HG02588 (cell line): ENCODE measurements around the gene ANKS1B.
"Not testable (repeated sequence)": the region's sequence is repeated elsewhere in the genome, so short reads cannot be mapped to it uniquely, and the experiment has no call there.

Source experiments
- ATAC-seq: cut with Tn5 transposase; IDR thresholded peaks from one replicate; pipeline ENCODE4 v1.9.1; 2021; ENCODE audit warnings: mild to moderate bottlenecking, moderate library complexity; ENCODE audit not compliant: unreplicated experiment

The ANKS1B gene

DNA sequence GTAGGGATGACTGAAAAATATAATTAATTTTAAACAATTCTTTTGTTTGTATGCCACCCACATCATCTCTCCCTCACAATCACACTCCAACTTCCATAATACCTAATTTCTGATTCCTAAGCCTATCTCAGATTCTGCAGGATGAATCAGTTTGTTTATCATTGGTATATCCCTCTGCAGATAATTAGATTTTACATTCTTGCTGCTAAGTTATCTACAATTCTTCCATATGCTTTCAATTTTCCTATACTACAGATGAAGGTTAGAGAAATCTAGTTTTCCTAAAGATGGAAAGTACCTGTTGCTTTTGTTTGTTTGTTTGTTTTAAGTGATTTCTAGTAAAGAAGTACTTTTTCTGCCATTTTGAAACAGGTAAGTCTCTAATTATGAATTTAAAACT lies 105.3 kb downstream of the ANKS1B start:
- no peak for ATAC-seq

DNA sequence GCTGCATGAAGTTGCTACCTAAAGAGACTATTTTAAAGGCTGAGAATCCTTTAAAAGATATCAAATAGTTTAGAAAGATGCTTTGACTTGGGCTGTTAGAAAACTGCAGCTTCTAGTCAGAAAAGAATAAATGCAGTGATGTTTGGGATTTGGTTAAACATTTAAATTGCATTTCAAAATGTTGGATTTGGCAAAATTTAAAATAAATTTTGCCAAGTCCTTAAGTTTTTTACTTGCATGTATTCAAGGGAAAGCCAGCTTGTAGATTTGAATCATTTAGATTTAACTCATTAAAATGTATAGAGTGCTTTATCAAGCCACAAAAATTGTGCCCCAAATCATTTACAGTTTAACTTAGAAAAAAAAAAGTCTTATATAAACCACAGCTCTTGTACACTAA lies 109.7 kb downstream of the ANKS1B start:
- ATAC-seq: no peak

DNA sequence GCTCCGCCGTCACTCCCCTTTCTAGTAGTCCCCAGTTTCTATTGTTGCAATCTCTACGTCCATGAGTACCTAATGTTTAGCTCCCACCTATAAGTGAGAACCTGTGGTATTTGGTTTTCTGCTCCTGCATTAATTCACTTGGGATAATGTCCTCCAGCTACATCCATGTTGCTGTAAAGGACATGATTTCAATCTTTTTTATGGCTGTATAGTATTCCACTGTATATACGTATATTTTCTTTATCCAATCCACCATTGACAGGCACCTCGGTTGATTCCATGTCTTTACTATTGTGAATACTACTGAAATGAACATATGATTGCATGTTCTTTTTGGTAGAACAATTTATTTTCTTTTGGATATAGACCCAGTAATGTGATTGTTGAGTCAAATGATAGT lies 114.7 kb downstream of the ANKS1B start:
- no peak for ATAC-seq

DNA sequence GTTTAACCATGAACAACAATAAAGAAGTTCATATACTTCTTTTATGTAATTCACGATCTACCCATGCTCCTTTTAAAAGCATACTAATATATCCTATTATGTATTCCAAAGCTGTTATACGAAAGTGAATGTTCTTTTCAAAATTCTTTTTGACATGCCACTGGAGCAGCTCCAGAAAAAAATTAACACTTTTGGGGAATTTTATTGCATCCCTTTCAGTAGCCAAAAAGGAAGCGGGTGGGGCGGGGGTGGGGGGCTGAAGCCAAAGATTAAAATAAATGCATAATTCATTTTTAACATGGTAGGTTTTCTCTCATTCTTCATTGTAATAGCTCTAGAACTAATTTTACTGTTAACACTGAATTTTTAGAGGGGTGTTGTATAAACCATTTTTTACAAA lies 123.0 kb downstream of the ANKS1B start:
- ATAC-seq: no peak

DNA sequence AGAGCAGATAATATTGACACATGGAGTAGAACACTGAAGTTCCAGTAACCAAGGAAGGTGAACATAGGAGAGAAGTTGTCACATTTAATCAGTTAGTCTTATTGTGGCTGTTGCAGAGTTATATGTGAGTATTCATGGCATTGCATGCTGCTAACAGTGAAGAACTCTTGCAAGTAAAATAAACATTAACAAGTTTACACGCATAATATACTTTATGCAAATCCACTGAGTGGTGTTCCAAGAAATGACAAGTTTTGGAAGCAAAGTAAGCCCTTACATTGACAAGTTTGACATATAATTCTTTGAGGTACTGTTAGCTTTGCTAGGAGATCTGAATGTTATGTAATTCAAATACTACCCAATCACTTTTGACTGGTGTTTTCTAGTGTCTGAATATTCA lies 125.6 kb downstream of the ANKS1B start:
- no peak for ATAC-seq

DNA sequence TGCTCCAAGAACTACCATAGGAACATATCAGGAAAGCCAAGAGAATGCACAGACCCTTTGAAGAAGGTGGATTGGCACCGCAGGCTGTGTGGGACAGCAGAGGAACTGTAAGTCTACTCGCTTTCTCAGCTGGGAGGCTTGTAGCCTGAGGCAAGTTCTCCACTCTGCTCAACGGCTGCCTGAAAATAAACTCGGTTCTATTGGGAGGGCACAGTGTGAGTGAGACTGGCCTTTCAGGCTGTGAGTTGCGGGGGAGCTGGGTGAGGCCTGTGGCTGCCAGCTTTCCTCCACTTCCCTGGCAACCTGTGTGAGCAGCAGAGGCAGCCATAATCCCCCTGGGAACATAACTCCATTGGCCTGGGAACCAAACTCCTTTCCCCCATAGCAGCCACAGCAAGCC lies 132.1 kb downstream of the ANKS1B start:
- no peak for ATAC-seq

DNA sequence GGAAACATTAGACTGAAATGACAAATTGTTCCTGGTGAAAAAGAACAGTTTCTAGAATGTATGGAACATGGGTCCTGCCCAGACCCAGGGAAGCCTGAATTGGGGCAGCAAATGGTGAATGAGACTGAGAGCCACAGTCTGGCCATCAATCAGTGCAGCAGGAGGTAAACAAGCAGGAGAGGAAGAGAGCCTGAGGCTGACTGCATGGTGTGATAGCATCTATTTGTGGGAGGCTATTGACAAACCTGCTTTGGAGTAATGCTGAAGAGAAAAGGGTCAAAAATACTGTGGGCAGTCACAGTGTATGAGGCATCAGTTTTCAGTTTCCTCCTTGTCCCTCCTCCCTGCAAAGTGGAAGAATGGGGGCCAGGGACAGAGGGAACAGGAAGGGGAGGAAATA lies 136.8 kb downstream of the ANKS1B start:
- no peak for ATAC-seq

DNA sequence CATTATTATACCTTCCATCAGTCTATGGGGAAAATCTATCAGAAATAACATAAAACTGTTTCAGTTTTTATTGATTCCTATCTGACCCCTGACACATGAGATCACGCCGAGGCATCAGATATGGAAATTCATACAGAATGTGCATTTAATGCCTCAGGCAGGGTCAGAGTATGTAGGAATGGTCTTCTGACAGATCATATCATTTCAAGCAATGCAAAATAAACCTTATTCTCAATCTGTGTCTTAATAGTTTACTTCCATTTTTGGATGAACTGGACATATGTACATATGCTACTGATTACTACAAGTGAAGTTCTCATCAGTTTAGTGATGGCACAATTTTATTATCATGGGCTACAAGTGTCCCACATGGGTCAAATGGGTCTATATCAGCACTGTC lies 150.0 kb downstream of the ANKS1B start:
- ATAC-seq: no peak

DNA sequence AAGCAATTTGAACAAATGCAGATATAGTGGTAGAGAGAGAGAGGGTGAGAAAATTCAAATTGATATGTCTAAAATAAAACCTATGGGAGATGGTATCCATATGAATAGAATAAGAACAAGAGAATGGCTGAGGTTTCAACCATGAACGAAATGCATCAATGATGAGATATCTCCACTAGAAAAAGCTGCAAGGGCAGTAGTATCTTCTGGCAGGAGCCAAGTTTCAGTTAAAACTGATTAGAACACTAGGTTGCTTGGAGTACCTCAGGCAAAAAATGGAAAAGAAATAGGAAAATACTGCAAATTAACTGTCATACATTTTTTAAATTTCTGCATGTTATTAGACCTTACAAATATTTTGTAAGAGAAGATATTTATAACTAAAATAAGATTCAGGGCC lies 151.3 kb downstream of the ANKS1B start:
- ATAC-seq: no peak

DNA sequence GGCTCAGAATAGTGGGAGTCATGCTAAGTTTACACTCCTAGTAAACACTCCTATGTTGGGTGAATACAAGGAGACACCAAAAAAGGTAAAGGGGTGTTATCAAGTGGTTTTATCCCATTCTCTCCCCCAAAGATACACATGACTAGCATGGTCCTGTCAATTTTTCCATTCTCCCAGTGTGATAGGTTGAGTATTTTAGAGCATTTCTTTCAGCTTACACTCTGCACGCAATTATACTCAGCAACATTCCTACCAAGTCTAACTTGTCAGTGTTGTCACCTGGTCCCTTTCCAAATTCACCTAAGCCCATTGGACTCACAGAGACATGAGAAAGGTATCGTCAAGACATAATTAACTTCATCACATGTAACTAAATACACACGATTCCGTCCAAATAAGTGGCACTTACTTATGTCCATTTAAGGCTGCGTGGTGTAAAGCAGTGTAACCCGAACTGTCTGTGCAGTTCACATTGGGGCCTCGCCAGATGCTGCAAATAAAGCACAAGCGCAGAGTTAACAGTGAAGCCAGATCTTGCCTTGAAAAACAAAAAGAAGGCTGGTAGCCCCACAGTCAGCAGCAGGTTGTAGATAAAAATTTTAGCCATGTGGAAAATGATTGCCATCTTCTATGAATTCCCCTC lies 159.7 kb downstream of the ANKS1B start:
- ATAC-seq: no peak

DNA sequence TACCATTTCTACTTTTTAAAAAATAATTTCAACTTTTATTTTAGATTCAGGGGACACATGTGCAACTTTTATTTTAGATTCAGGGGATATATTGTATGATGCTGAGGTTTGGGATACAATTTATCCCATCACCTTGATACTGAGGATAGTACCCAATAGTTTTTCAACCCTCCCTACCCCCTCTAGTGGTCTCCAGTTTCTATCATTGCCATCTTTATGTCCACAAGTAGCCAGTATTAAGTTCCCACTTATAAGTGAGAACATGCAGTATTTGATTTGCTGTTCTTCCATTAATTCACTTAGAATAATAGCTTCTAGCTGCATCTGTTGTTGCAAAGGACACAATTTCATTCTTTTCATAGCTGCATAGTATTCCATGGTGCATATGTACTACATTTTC lies 162.5 kb downstream of the ANKS1B start:
- ATAC-seq: no peak

DNA sequence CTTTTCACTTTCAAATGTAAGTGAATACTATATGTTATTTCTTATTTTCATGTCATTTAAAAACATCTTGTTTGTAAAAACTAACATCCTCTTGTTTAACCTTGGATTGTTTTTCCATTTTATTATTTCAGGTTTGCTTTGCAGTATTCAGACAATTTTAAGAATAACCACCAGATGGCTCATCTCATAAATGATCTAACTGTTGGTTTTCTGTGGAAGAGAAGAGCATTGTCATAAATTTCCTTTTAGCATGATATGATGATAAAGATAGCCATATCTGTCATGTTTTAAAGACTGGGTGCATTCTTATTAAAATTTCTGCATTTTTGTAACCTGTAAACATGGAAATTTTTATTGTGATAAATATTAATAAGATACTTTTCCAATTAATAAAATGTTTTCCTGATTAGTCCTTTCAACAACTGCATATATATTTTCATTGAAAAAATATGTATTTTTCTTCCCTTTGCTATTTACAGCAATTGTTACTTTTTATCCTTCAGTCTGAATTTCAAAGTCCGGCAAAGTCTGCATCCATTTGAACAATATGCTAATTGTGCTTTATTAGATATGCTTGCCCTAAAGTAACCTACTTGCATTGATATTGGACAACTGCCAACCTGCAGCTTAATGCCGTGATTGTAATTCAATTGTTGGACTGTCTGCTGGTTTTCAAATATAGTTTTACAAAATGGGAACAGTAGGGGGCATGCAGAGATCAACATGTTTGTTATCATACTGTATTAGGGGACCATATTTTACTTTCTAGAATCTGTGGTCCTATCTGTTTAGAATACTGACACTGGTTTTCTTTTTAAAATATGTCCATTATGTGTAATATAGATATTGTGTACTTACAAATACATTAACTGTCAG lies 173.8 kb downstream of the ANKS1B start:
- ATAC-seq: no peak

DNA sequence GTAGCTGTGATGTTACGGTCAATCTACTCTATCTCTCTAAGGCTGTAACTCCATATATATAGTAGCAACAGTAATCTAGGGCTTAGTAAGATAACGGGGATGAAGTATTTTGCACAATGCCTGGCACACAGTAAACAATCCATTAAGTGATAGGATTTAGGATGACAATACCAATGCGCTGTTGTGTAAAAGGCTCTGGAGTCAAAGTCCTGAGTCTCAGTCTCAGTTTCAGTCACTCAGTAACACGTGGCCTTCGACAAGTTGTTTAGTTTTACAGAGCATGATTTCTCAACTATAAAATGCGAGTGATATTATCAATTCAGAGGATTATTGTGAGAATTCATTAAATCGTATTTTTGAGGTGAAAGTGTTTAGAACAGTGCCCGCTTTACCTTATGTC lies 174.8 kb downstream of the ANKS1B start:
- no peak for ATAC-seq

DNA sequence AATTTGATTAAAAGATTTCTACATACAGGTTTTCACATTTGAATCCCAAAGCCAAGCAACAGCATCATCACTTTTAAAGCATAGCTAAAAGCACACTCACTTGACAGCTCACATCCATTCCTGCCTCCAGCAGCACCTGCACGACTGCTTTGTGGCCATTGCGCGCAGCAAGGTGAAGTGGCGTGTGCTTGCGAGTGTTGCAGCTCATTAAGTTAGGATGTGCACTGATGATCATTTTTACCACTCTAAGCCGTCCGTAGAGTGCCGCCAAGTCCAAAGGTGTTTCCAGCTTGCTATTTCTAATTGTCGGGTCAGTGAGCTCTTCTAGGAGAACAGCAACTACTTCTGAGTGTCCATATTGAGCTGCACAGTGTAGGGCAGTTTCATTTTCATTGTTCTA lies 178.4 kb downstream of the ANKS1B start:
- ATAC-seq: no peak

DNA sequence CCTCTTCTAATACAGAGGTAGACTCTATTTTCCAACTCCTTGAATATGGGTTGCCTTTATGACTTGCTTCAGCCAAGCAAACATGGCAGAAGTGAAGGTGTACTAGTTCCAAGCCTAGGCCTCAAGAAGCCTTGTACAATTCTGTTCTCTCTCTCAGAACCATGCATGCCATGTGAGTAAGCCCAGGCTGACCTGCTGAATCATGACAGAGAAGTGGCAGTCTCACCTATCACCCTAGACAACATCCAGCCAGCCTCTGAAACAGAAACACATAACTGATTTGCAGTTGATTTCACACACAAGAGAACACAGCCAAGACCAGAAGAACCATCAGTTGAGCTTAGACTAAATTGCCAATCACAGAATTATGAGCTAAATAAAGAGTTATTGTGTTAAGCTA lies 180.0 kb downstream of the ANKS1B start:
- ATAC-seq: no peak

DNA sequence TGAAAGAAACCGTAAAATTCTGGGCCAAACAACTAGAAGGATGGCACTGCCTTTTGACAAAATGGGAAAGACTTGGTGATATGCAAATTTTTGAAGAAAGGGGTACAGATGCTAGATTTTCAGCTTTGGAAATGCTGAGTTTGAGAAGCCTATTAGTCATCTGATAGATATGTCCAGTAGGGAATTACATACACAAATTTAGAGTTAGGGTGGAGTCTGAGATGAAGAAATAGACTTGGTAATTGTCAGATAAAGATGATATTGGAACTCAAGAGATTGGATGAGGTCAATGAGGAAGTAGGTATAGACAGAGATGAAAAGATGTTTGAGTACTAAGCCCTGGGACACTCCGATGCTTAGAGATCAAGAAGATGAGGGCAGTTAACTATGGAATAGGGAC lies 184.1 kb downstream of the ANKS1B start:
- no peak for ATAC-seq

DNA sequence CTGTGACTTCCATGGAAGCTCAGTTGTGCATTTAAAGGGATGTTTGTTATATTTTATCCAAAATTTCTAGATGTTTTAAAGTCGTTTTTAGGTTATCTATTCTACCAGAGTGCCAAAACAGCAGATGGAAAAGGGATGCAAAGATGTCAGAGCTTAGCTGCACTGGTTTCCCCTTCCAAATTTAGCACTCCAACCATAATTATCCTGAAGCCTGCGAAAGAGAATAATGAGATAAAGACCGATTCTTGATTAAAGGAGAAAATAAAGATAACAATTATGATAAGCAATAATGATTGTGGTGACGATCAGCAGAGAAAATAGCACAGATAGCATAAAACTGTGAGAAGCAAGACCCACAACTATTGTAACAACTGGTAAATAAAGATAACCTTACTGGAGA lies 186.8 kb downstream of the ANKS1B start:
- not testable (repeated sequence) for ATAC-seq

DNA sequence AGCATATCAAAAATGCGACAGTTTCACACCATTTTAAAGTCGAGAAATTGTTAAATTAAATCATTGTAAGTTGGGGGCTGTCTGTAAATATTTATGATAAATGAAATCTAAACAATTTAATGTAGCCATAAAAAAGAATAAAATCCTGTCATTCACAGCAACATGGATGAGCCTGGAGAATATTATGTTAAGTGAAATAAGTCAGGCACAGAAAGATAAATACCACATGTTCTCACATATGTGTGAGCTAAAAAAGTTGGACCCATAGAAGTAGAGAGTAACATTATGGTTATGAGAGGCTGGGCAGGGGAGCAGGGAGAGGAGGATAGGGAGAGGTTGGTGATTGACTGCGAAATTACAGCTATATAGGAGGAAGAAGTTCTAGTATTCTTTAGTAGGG lies 201.3 kb downstream of the ANKS1B start:
- ATAC-seq: no peak

DNA sequence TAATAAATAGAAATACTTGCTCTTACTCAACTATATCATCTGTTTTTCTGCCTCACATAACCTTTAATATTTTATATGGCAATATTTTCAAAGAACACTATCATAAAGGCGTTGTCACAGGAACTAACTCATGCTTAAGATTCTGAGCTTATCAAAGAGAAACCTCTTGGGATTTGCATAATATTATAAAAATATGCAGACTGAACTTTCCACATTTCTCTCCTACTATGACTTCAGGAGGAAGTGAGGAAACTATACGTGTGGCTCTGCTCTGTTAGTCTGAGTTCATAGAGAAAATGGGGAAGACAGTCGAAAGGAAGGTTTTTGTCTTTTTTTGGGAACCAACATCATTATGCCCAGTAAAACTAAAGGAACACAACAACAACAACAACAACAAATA lies 212.5 kb downstream of the ANKS1B start:
- ATAC-seq: no peak

DNA sequence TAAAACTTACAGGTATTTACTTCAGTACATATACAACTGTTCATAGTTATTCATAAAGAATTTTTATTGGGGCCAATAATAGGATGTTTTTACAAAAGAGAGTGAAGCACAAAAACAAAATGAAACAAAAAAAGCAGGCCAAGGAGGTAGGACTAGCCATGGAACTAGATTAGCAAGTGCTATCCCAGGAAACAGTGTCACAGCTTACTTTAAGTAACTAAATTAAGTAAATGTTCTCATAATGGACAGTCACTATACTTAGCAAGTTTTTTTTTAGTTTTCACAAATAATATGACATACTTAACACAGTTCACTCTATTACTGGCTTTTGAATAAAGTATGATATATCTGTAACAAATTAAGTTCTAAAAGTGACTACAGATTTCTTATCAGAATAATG lies 213.1 kb downstream of the ANKS1B start:
- ATAC-seq: no peak

DNA sequence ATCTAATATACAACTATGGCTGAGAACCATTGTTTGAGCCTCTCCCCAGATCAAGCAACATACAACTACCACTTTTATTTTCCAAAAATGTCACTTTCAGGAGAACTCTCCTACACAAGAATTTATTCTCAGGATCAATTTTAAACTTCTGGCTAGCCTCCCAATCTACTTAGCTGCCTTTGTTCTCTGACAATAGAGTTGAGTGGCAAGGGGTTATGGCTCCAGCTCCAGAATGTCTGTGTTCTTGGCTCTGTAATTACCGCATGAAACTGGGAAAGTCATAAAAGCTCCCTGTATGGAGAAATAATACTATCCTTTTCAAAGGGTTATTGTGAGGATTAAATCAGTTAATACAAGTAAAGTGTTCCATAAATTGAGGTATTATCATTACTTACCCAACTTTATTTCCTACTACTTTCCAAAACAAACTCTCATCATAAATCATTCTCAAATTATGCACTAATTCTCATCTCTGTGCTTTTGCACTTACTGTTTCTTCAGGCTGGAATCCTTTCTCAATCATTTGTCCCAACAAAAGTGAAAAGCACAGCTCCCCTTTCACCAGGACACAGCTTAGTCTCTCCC lies 215.2 kb downstream of the ANKS1B start:
- ATAC-seq: no peak

DNA sequence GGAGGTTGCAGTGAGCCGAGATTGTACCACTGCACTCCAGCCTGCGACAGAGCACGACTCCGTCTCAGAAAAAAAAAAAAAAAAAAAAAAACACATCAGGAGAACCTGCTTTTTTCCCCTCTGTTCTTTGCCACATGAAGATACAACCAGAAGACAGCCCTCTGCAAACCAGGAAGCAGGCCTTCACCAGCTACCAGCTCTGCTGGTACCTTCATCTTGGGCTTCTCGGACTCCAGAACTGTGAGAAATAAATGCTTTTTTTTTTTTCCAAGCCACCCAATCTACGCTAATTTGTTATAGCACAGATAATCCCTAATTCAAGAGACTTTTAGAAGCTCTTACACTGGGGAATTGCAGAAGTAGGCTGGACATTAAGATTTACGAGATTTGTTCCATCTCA lies 216.0 kb downstream of the ANKS1B start:
- no peak for ATAC-seq
